ENCODE data around the gene PPP1R14C.
A peak's percentile ranks its signal among the peaks of the same experiment; 100 is the strongest.

Gene PPP1R14C

GRCh38 chr6:150249261-150249660 is 106.4 kb downstream of the PPP1R14C start:
- peak; percentile 33 for DNase-seq (ENCODE audit: low spot score)

- peak; percentile 82 for DNase-seq (ENCODE audit: low spot score)
Observed at GRCh38 chr6:150250826-150251225, 108.0 kb downstream of the PPP1R14C start.

GRCh38 chr6:150251566-150252186 is 108.8 kb downstream of the PPP1R14C start:
- no peak for DNase-seq (ENCODE audit: low spot score)

GRCh38 chr6:150252714-150253444 is 110.0 kb downstream of the PPP1R14C start:
- DNase-seq (ENCODE audit: low spot score): peak; percentile 28

GRCh38 chr6:150253489-150253888 is 110.6 kb downstream of the PPP1R14C start:
- no peak for DNase-seq (ENCODE audit: low spot score)

- DNase-seq (ENCODE audit: low spot score): no peak
Observed at GRCh38 chr6:150254770-150255169, 111.9 kb downstream of the PPP1R14C start.

- DNase-seq (ENCODE audit: low spot score): no peak
Observed at GRCh38 chr6:150255840-150256239, 113.0 kb downstream of the PPP1R14C start.

- DNase-seq (ENCODE audit: low spot score): peak; percentile 67
Observed at GRCh38 chr6:150256618-150257272, 113.9 kb downstream of the PPP1R14C start.

- DNase-seq (ENCODE audit: low spot score): no peak
Observed at GRCh38 chr6:150258381-150258780, 115.5 kb downstream of the PPP1R14C start.

- no peak for DNase-seq (ENCODE audit: low spot score)
Observed at GRCh38 chr6:150260931-150261330, 118.1 kb downstream of the PPP1R14C start.

GRCh38 chr6:150261997-150262697 is 119.3 kb downstream of the PPP1R14C start:
- no peak for DNase-seq (ENCODE audit: low spot score)

GRCh38 chr6:150263765-150264404 is 121.0 kb downstream of the PPP1R14C start:
- DNase-seq (ENCODE audit: low spot score): no peak

- no peak for DNase-seq (ENCODE audit: low spot score)
Observed at GRCh38 chr6:150266309-150266708, 123.5 kb downstream of the PPP1R14C start.

- DNase-seq (ENCODE audit: low spot score): no peak
Observed at GRCh38 chr6:150266963-150267685, 124.3 kb downstream of the PPP1R14C start.

GRCh38 chr6:150267686-150268561 is 125.1 kb downstream of the PPP1R14C start:
- DNase-seq (ENCODE audit: low spot score): peak; percentile 76

GRCh38 chr6:150269130-150269856 is 126.4 kb downstream of the PPP1R14C start:
- DNase-seq (ENCODE audit: low spot score): no peak

- DNase-seq (ENCODE audit: low spot score): no peak
Observed at GRCh38 chr6:150269857-150270223, 127.0 kb downstream of the PPP1R14C start.

- DNase-seq (ENCODE audit: low spot score): no peak
Observed at GRCh38 chr6:150270330-150271052, 127.6 kb downstream of the PPP1R14C start.

GRCh38 chr6:150271172-150271500 is 128.3 kb downstream of the PPP1R14C start:
- DNase-seq (ENCODE audit: low spot score): no peak
